Measurements from ENCODE around the gene BACH2.

DNA sequence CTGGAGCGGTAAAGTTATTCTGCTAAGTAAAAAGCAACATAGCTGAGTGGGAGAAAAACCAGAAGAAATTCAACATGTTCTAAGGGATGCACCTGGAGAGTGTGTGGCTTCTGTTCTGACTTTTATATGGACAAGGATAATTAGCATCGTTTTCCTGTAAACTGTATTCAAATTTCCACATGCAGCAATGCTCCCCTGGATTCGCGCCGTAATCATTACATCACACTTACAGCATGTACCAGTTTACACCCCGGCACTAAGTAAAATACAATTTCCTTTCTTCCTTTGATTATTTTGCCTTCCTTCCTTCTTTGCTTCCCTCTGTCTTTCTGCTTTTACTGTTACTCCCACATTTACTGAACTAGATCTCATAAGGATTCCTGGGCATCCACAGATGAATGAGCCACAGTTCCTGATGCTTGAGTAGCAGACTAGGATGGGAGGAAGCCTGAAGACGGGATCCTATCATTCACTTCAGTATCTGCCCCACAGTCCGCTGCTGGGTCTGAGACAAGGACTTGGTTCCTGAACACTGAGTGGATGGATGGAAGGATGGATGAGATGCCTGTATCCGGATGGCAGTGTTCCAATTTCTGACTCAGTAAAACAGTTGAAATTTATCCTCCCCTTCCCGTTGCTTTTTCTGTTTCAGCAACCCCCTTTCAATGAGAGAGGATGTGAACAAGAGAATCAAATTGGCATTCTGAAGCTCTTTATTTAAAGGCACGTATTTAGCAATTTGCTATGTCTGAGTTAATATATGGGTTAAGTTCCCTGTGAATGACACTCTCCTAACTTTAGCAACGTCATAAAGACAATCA lies 227.7 kb downstream of the BACH2 start:
- TF ChIP-seq, protein P1, sequence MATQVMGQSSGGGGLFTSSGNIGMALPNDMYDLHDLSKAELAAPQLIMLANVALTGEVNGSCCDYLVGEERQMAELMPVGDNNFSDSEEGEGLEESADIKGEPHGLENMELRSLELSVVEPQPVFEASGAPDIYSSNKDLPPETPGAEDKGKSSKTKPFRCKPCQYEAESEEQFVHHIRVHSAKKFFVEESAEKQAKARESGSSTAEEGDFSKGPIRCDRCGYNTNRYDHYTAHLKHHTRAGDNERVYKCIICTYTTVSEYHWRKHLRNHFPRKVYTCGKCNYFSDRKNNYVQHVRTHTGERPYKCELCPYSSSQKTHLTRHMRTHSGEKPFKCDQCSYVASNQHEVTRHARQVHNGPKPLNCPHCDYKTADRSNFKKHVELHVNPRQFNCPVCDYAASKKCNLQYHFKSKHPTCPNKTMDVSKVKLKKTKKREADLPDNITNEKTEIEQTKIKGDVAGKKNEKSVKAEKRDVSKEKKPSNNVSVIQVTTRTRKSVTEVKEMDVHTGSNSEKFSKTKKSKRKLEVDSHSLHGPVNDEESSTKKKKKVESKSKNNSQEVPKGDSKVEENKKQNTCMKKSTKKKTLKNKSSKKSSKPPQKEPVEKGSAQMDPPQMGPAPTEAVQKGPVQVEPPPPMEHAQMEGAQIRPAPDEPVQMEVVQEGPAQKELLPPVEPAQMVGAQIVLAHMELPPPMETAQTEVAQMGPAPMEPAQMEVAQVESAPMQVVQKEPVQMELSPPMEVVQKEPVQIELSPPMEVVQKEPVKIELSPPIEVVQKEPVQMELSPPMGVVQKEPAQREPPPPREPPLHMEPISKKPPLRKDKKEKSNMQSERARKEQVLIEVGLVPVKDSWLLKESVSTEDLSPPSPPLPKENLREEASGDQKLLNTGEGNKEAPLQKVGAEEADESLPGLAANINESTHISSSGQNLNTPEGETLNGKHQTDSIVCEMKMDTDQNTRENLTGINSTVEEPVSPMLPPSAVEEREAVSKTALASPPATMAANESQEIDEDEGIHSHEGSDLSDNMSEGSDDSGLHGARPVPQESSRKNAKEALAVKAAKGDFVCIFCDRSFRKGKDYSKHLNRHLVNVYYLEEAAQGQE (IDR thresholded peaks at IDR 0.05), result no peak
- TF ChIP-seq SMC3 (IDR thresholded peaks at IDR 0.05) (no peak), JUN (IDR thresholded peaks at IDR 0.05) (no peak), BHLHE40 (IDR thresholded peaks at IDR 0.05; ENCODE audit: low read depth, low read length) (no peak), POLR2AphosphoS2 (conservative IDR thresholded peaks at IDR 0.05; ENCODE audit: low read length) (no peak), POLR2A (IDR thresholded peaks at IDR 0.05; ENCODE audit: low read length) (no peak), MAFK (IDR thresholded peaks at IDR 0.05; ENCODE audit: partially characterized antibody) (no peak), ZFP36 (IDR thresholded peaks at IDR 0.05; ENCODE audit: borderline replicate concordance, partially characterized antibody) (no peak), ZC3H11A (IDR thresholded peaks at IDR 0.05) (no peak)
- TF ChIP-seq, protein P2, sequence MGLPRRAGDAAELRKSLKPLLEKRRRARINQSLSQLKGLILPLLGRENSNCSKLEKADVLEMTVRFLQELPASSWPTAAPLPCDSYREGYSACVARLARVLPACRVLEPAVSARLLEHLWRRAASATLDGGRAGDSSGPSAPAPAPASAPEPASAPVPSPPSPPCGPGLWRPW (IDR thresholded peaks at IDR 0.05), result no peak
- TF ChIP-seq, protein P3, sequence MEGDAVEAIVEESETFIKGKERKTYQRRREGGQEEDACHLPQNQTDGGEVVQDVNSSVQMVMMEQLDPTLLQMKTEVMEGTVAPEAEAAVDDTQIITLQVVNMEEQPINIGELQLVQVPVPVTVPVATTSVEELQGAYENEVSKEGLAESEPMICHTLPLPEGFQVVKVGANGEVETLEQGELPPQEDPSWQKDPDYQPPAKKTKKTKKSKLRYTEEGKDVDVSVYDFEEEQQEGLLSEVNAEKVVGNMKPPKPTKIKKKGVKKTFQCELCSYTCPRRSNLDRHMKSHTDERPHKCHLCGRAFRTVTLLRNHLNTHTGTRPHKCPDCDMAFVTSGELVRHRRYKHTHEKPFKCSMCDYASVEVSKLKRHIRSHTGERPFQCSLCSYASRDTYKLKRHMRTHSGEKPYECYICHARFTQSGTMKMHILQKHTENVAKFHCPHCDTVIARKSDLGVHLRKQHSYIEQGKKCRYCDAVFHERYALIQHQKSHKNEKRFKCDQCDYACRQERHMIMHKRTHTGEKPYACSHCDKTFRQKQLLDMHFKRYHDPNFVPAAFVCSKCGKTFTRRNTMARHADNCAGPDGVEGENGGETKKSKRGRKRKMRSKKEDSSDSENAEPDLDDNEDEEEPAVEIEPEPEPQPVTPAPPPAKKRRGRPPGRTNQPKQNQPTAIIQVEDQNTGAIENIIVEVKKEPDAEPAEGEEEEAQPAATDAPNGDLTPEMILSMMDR (IDR thresholded peaks at IDR 0.05), result no peak
- TF ChIP-seq, protein P4, sequence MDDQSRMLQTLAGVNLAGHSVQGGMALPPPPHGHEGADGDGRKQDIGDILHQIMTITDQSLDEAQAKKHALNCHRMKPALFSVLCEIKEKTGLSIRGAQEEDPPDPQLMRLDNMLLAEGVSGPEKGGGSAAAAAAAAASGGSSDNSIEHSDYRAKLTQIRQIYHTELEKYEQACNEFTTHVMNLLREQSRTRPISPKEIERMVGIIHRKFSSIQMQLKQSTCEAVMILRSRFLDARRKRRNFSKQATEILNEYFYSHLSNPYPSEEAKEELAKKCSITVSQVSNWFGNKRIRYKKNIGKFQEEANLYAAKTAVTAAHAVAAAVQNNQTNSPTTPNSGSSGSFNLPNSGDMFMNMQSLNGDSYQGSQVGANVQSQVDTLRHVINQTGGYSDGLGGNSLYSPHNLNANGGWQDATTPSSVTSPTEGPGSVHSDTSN (IDR thresholded peaks at IDR 0.05), result no peak
